Measurements from ENCODE around the gene NECTIN2.

DNA sequence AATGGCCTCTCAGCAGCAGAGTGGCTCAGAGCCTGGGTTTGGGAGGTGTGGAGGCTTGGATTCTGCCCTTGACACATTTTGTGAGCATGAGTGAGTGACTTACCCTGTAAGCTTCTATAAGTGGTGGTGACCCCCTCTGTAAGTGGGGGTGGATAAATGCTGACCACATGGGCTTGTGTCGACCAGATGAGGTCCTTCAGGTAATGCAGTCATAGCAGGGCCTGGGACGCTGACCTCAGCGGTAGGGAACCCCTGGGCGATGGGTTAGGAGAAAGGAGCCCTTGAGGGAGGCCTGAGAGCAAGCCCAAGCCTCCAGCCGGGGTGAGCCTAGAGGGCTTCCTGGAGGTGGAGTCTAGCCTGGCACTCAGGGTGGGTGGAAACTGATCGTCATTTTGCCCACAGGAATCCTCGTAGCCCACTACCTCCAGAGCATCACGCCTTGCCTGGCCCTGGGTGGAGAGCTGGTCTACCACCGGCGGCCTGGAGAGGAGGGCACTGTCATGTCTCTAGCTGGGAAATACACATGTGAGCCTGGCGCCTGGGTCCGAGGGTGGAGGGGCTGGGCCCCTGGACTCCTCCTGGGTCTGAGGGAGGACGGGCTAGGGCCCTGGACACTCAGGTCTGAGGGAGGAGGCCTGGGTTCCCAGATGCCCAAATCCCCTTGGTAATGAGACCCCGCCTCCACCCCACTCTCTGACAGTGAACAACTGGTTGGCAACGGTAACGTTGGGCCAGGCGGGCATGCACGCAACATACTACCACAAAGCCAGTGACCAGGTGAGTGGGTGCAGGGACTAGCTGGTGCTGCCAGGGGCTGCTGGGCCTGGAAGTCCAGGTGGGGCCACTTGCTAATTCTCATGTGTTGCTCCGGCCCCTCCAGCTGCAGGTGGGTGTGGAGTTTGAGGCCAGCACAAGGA is 54.5 kb downstream of the NECTIN2 start:
- no peak for TF ChIP-seq GATA2 (IDR thresholded peaks at IDR 0.05; ENCODE audit: low read depth, low read length)
- TF ChIP-seq GATA3 (IDR thresholded peaks at IDR 0.05; ENCODE audit: low read depth, low read length): no peak

Data from SH-SY5Y (cell line).